RPMI7951 (cell line): ENCODE results near the gene PIGQ. TPM values are rescaled to one million over a fixed set of nuclear protein-coding genes. Genes with fewer than 3 reads are reported as not detected.

Source experiments
- DNase-seq: peaks from one replicate; pipeline ENCODE4 v3.0.0-alpha.2; 2012; ENCODE audit warnings: low read depth
- total RNA-seq: library from RNA; depleted of rRNA; stranded (reverse); fragments of >200 nt; shearing (Covaris generic); gene quantifications from 2 replicates; pipeline ENCODE4 v1.2.3, GENCODE V29; 2014; rRNA removed

The PIGQ gene
- 14.9 and 16.2 TPM in 2 replicates for total RNA-seq

- DNase-seq = peak; percentile 63
Observed at GRCh38 chr16:569445-570254, at the start of gene PIGQ. TSS of gene PIGQ (plus strand) at chr16:569968. CDS start at chr16:574075, 4,107 bp downstream.

- no peak for DNase-seq
Observed at GRCh38 chr16:520847-521246, 48.9 kb upstream of the PIGQ start.

GRCh38 chr16:521381-522210, 48.2 kb upstream of the PIGQ start:
- DNase-seq = no peak

- DNase-seq = no peak
Observed at GRCh38 chr16:522320-523096, 47.3 kb upstream of the PIGQ start.

GRCh38 chr16:523097-523741, 46.5 kb upstream of the PIGQ start:
- no peak for DNase-seq

- no peak for DNase-seq
Observed at GRCh38 chr16:524274-525040, 45.3 kb upstream of the PIGQ start.

- DNase-seq = no peak
Observed at GRCh38 chr16:525123-525519, 44.6 kb upstream of the PIGQ start.

GRCh38 chr16:525520-526180, 44.1 kb upstream of the PIGQ start:
- DNase-seq = peak; percentile 89

- peak; percentile 53 for DNase-seq
Observed at GRCh38 chr16:526181-527014, 43.4 kb upstream of the PIGQ start.

GRCh38 chr16:527015-527903, 42.5 kb upstream of the PIGQ start, which contains the start of gene CAPN15:
TSS of gene CAPN15 (plus strand) at chr16:527712. CDS start at chr16:546839, 19,127 bp downstream.
- peak; percentile 81 for DNase-seq

- peak; percentile 77 for DNase-seq
Observed at GRCh38 chr16:528111-529011, 41.4 kb upstream of the PIGQ start.

GRCh38 chr16:529012-529575, 40.7 kb upstream of the PIGQ start:
- DNase-seq = no peak

- DNase-seq = no peak
Observed at GRCh38 chr16:530111-530817, 39.5 kb upstream of the PIGQ start.

- DNase-seq = no peak
Observed at GRCh38 chr16:531494-532125, 38.2 kb upstream of the PIGQ start.

GRCh38 chr16:533391-534123, 36.2 kb upstream of the PIGQ start:
- no peak for DNase-seq
